ENCODE data around the gene CNOT4.

CNOT4 gene

GRCh38 chr7:135509839-135510591 is at the start of gene CNOT4:
CNOT4 (minus strand) TSS chr7:135510102; CDS start chr7:135438331, 71,771 bp downstream.
- peak; percentile 99 for DNase-seq

- no peak for DNase-seq
These were observed 49.0 kb upstream of the CNOT4 start for GRCh38 chr7:135558881-135559280.

- DNase-seq, result peak; percentile 95
These were observed 48.5 kb upstream of the CNOT4 start for GRCh38 chr7:135558337-135558767.

GRCh38 chr7:135557455-135558336 is 47.8 kb upstream of the CNOT4 start, which contains the start of gene NUP205:
NUP205 (plus strand) TSS chr7:135557917; CDS start chr7:135557945, 28 bp downstream.
- DNase-seq, result peak; percentile 93

- DNase-seq, result no peak
These were observed 43.4 kb upstream of the CNOT4 start for GRCh38 chr7:135553346-135553745.

- DNase-seq, result no peak
These were observed 42.2 kb upstream of the CNOT4 start for GRCh38 chr7:135552148-135552547.

- no peak for DNase-seq
These were observed 40.3 kb upstream of the CNOT4 start for GRCh38 chr7:135550196-135550595.

GRCh38 chr7:135541029-135541428 is 31.1 kb upstream of the CNOT4 start:
- no peak for DNase-seq

- DNase-seq, result no peak
These were observed 29.7 kb upstream of the CNOT4 start for GRCh38 chr7:135539629-135540028.

- DNase-seq, result no peak
These were observed 28.5 kb upstream of the CNOT4 start for GRCh38 chr7:135538376-135538775.

- peak; percentile 66 for DNase-seq
These were observed 28.0 kb upstream of the CNOT4 start for GRCh38 chr7:135537905-135538304.

- DNase-seq, result no peak
These were observed 27.6 kb upstream of the CNOT4 start for GRCh38 chr7:135537453-135537852.

GRCh38 chr7:135536150-135536549 is 26.2 kb upstream of the CNOT4 start:
- DNase-seq, result peak; percentile 67

- no peak for DNase-seq
These were observed 17.1 kb upstream of the CNOT4 start for GRCh38 chr7:135527025-135527424.

- DNase-seq, result no peak
These were observed 15.5 kb upstream of the CNOT4 start for GRCh38 chr7:135525426-135525825.

GRCh38 chr7:135523146-135523545 is 13.2 kb upstream of the CNOT4 start:
- no peak for DNase-seq

GRCh38 chr7:135522509-135522908 is 12.6 kb upstream of the CNOT4 start:
- DNase-seq, result no peak

- DNase-seq, result no peak
These were observed 10.0 kb upstream of the CNOT4 start for GRCh38 chr7:135519871-135520270.

GRCh38 chr7:135519233-135519688 is 9.4 kb upstream of the CNOT4 start:
- DNase-seq, result no peak

GRCh38 chr7:135518748-135519147 is 8.8 kb upstream of the CNOT4 start:
- no peak for DNase-seq

- peak; percentile 83 for DNase-seq
These were observed 7.2 kb upstream of the CNOT4 start for GRCh38 chr7:135517060-135517459.

GRCh38 chr7:135514856-135515255 is 5.0 kb upstream of the CNOT4 start:
- no peak for DNase-seq

- DNase-seq, result peak; percentile 95
These were observed 2.4 kb upstream of the CNOT4 start for GRCh38 chr7:135512135-135512887.
